ENCODE measurements around the gene FBXO9.

- TF ChIP-seq, protein P1, sequence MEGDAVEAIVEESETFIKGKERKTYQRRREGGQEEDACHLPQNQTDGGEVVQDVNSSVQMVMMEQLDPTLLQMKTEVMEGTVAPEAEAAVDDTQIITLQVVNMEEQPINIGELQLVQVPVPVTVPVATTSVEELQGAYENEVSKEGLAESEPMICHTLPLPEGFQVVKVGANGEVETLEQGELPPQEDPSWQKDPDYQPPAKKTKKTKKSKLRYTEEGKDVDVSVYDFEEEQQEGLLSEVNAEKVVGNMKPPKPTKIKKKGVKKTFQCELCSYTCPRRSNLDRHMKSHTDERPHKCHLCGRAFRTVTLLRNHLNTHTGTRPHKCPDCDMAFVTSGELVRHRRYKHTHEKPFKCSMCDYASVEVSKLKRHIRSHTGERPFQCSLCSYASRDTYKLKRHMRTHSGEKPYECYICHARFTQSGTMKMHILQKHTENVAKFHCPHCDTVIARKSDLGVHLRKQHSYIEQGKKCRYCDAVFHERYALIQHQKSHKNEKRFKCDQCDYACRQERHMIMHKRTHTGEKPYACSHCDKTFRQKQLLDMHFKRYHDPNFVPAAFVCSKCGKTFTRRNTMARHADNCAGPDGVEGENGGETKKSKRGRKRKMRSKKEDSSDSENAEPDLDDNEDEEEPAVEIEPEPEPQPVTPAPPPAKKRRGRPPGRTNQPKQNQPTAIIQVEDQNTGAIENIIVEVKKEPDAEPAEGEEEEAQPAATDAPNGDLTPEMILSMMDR (IDR thresholded peaks at IDR 0.05), result no peak
- TF ChIP-seq ZFX (IDR thresholded peaks at IDR 0.05; ENCODE audit: borderline replicate concordance), result no peak
Measured at GRCh38 chr6:53064726-53065265, 408 bp upstream of the FBXO9 start.

All from 22Rv1 (cell line).